ENCODE data around the gene ZNF573. TPM values are rescaled to one million over a fixed set of nuclear protein-coding genes. Genes with fewer than 3 reads are reported as not detected.
"Not testable (repeated sequence)": the region's sequence is repeated elsewhere in the genome, so short reads cannot be mapped to it uniquely, and the experiment has no call there.

ZNF573 gene
- total RNA-seq, 1 donor from 2014 or later, result 12.7 TPM

GRCh38 chr19:37803249-37803840, 24.0 kb upstream of the ZNF573 start:
- Mint-ChIP-seq H3K4me3 (ENCODE audit: unreplicated experiment) (no peak overlapping the region), H3K36me3 (ENCODE audit: unreplicated experiment) (no peaks in the 10 kb centered on the region), H3K9me3 (ENCODE audit: unreplicated experiment) (peaks cover 67% of the 10 kb centered on the region), H3K27me3 (ENCODE audit: unreplicated experiment) (no peaks in the 10 kb centered on the region), H3K4me1 (ENCODE audit: unreplicated experiment) (no peaks in the 10 kb centered on the region), H3K27ac (ENCODE audit: unreplicated experiment) (no peak overlapping the region)
- TF ChIP-seq CTCF (IDR thresholded peaks at IDR 0.05), result no peak
- no peak for DNase-seq (ENCODE audit: extremely low spot score, unreplicated experiment)

- no peaks in the 10 kb centered on the region for H3K27me3 Mint-ChIP-seq (ENCODE audit: unreplicated experiment)
- peaks cover 42% of the 10 kb centered on the region for H3K9me3 Mint-ChIP-seq (ENCODE audit: unreplicated experiment)
- peaks cover 1% of the 10 kb centered on the region for H3K36me3 Mint-ChIP-seq (ENCODE audit: unreplicated experiment)
These were observed 11.0 kb upstream of the ZNF573 start for GRCh38 chr19:37790244-37790925.

GRCh38 chr19:37778613-37779126, 716 bp downstream of the ZNF573 start:
- Mint-ChIP-seq H3K4me3 (ENCODE audit: unreplicated experiment) (peak overlapping the region; percentile 99), H3K27ac (ENCODE audit: unreplicated experiment) (peak overlapping the region; percentile 98), H3K36me3 (ENCODE audit: unreplicated experiment) (peaks cover 28% of the 10 kb centered on the region), H3K9me3 (ENCODE audit: unreplicated experiment) (peaks cover 22% of the 10 kb centered on the region), H3K4me1 (ENCODE audit: unreplicated experiment) (peaks cover 15% of the 10 kb centered on the region), H3K27me3 (ENCODE audit: unreplicated experiment) (no peaks in the 10 kb centered on the region)
- no peak for DNase-seq (ENCODE audit: extremely low spot score, unreplicated experiment)
- TF ChIP-seq CTCF (IDR thresholded peaks at IDR 0.05), result no peak

More at GRCh38 chr19:37790244-37790925, 11.0 kb upstream of the ZNF573 start:
- H3K4me1 Mint-ChIP-seq (ENCODE audit: unreplicated experiment), result no peaks in the 10 kb centered on the region
- DNase-seq (ENCODE audit: extremely low spot score, unreplicated experiment), result no peak
- H3K27ac Mint-ChIP-seq (ENCODE audit: unreplicated experiment), result no peak overlapping the region
- no peak overlapping the region for H3K4me3 Mint-ChIP-seq (ENCODE audit: unreplicated experiment)
- no peak for TF ChIP-seq CTCF (IDR thresholded peaks at IDR 0.05)

GRCh38 chr19:37770985-37771384, 8.4 kb downstream of the ZNF573 start:
- DNase-seq (ENCODE audit: extremely low spot score, unreplicated experiment), result no peak
- H3K4me1 Mint-ChIP-seq (ENCODE audit: unreplicated experiment), result peaks cover 5% of the 10 kb centered on the region
- peaks cover 56% of the 10 kb centered on the region for H3K36me3 Mint-ChIP-seq (ENCODE audit: unreplicated experiment)
- H3K4me3 Mint-ChIP-seq (ENCODE audit: unreplicated experiment), result no peak overlapping the region
- TF ChIP-seq CTCF (IDR thresholded peaks at IDR 0.05), result no peak
- H3K27me3 Mint-ChIP-seq (ENCODE audit: unreplicated experiment), result no peaks in the 10 kb centered on the region
- peaks cover 19% of the 10 kb centered on the region for H3K9me3 Mint-ChIP-seq (ENCODE audit: unreplicated experiment)
- H3K27ac Mint-ChIP-seq (ENCODE audit: unreplicated experiment), result no peak overlapping the region

GRCh38 chr19:37763488-37763887, 15.9 kb downstream of the ZNF573 start:
- DNase-seq (ENCODE audit: extremely low spot score, unreplicated experiment), result no peak
- peaks cover 4% of the 10 kb centered on the region for H3K9me3 Mint-ChIP-seq (ENCODE audit: unreplicated experiment)
- peaks cover 44% of the 10 kb centered on the region for H3K36me3 Mint-ChIP-seq (ENCODE audit: unreplicated experiment)
- no peaks in the 10 kb centered on the region for H3K4me1 Mint-ChIP-seq (ENCODE audit: unreplicated experiment)
- TF ChIP-seq CTCF (IDR thresholded peaks at IDR 0.05), result no peak
- no peak overlapping the region for H3K27ac Mint-ChIP-seq (ENCODE audit: unreplicated experiment)
- H3K27me3 Mint-ChIP-seq (ENCODE audit: unreplicated experiment), result no peaks in the 10 kb centered on the region
- H3K4me3 Mint-ChIP-seq (ENCODE audit: unreplicated experiment), result no peak overlapping the region

GRCh38 chr19:37757683-37758082, 21.7 kb downstream of the ZNF573 start:
- H3K4me1 Mint-ChIP-seq (ENCODE audit: unreplicated experiment); H3K27ac Mint-ChIP-seq (ENCODE audit: unreplicated experiment); DNase-seq (ENCODE audit: extremely low spot score, unreplicated experiment); H3K27me3 Mint-ChIP-seq (ENCODE audit: unreplicated experiment); H3K9me3 Mint-ChIP-seq (ENCODE audit: unreplicated experiment); H3K4me3 Mint-ChIP-seq (ENCODE audit: unreplicated experiment): not testable (repeated sequence)
- H3K36me3 Mint-ChIP-seq (ENCODE audit: unreplicated experiment), result peaks cover 38% of the 10 kb centered on the region
